ENCODE data around the gene NBEA. TPM values are rescaled to one million over a fixed set of nuclear protein-coding genes. Genes with fewer than 3 reads are reported as not detected.

The NBEA gene
- total RNA-seq, 1 experiment from 2014 or later, result 3.3 TPM

- H3K4me1 ChIP-seq (ENCODE audit: control insufficient read depth, insufficient read depth, low read length), result no peaks in the 10 kb centered on the region
- in situ Hi-C loops (cut with HindIII; ENCODE audit: low pct_unique_long_range_greater_than_20kb, low sequenced_read_pairs) (no loop called here), intact Hi-C loops (cut with micrococcal nuclease; ENCODE audit: unreplicated experiment) (no loop called here)
- no peak overlapping the region for H3K27ac ChIP-seq (ENCODE audit: low read length)
- TF ChIP-seq CTCF (IDR thresholded peaks at IDR 0.05) (no peak), SIN3A (IDR thresholded peaks at IDR 0.05; ENCODE audit: borderline replicate concordance, insufficient read depth, low read depth, low read length) (no peak), TCF7L2 (IDR thresholded peaks at IDR 0.05; ENCODE audit: low read depth, low read length) (no peak), REST (IDR thresholded peaks at IDR 0.05; ENCODE audit: insufficient read depth in 1 of 2, low read depth in 2 of 2, low read length in 1 of 2) (no peak), POLR2AphosphoS5 (IDR thresholded peaks at IDR 0.05; ENCODE audit: low read depth, low read length) (no peak)
- ChIA-PET CTCF (no interaction called here), POLR2A (no interaction called here)
- BruUV-seq (replicated peaks), result no TSS peak
- no peaks in the 10 kb centered on the region for H3K36me3 ChIP-seq (ENCODE audit: control insufficient read depth, insufficient read depth, low read length)
- DNase-seq (ENCODE audit: low read depth, low spot score) (no peak), ATAC-seq (no peak)
- H3K9me3 ChIP-seq (ENCODE audit: control insufficient read depth, insufficient read depth, low read depth, low read length), result no peaks in the 10 kb centered on the region
- H3K27me3 ChIP-seq (ENCODE audit: control insufficient read depth, insufficient read depth, low read length), result no peaks in the 10 kb centered on the region
- no peak overlapping the region for H3K4me3 ChIP-seq (ENCODE audit: low read depth in 2 of 2, low read length in 2 of 2)
Measured at GRCh38 chr13:35354882-35355281, 412.8 kb downstream of the NBEA start.

GRCh38 chr13:35356572-35356971, 414.5 kb downstream of the NBEA start:
- DNase-seq (ENCODE audit: low read depth, low spot score) (no peak), ATAC-seq (no peak)
- intact Hi-C loops (cut with micrococcal nuclease; ENCODE audit: unreplicated experiment), result no loop called here
- ChIA-PET POLR2A (no interaction called here), CTCF (no interaction called here)
- no peak overlapping the region for H3K27ac ChIP-seq (ENCODE audit: low read length)
- TF ChIP-seq SIN3A (IDR thresholded peaks at IDR 0.05; ENCODE audit: borderline replicate concordance, insufficient read depth, low read depth, low read length), result no peak
- TF ChIP-seq TCF7L2 (IDR thresholded peaks at IDR 0.05; ENCODE audit: low read depth, low read length), result no peak
- no peak for TF ChIP-seq CTCF (IDR thresholded peaks at IDR 0.05)
- no peak for TF ChIP-seq REST (IDR thresholded peaks at IDR 0.05; ENCODE audit: insufficient read depth in 1 of 2, low read depth in 2 of 2, low read length in 1 of 2)
- TF ChIP-seq POLR2AphosphoS5 (IDR thresholded peaks at IDR 0.05; ENCODE audit: low read depth, low read length), result no peak
- H3K9me3 ChIP-seq (ENCODE audit: control insufficient read depth, insufficient read depth, low read depth, low read length), result no peaks in the 10 kb centered on the region
- BruUV-seq (replicated peaks), result no TSS peak
- H3K4me3 ChIP-seq (ENCODE audit: low read depth in 2 of 2, low read length in 2 of 2), result no peak overlapping the region
- H3K36me3 ChIP-seq (ENCODE audit: control insufficient read depth, insufficient read depth, low read length), result no peaks in the 10 kb centered on the region
- in situ Hi-C loops (cut with HindIII; ENCODE audit: low pct_unique_long_range_greater_than_20kb, low sequenced_read_pairs), result no loop called here
- H3K4me1 ChIP-seq (ENCODE audit: control insufficient read depth, insufficient read depth, low read length), result no peaks in the 10 kb centered on the region
- no peaks in the 10 kb centered on the region for H3K27me3 ChIP-seq (ENCODE audit: control insufficient read depth, insufficient read depth, low read length)
